Omental fat pad (tissue), 4 donors: Measurements from ENCODE around the gene CLIC5. TPM values are rescaled to one million over a fixed set of nuclear protein-coding genes. Genes with fewer than 3 reads are reported as not detected.

Experiments
- ATAC-seq: fragments of 150-250 bp; one replicate; pipeline ENCODE4 v1.9.1; 2016; ENCODE audit warnings: mild to moderate bottlenecking, moderate library complexity; ENCODE audit not compliant: low FRiP score
- DNase-seq: peaks from one replicate; pipeline ENCODE4 v3.0.0-alpha.2; 2019; ENCODE audit warnings: low spot score
- CTCF ChIP-seq, 3 donors: fragments of 450-650 bp; IDR thresholded peaks; one replicate each; pipeline ENCODE4 v1.5.1; 2016 to 2017; ENCODE audit warnings: antibody characterized with exemption in 3 of 3, mild to moderate bottlenecking in 3 of 3, moderate library complexity in 2 of 3
- total RNA-seq, 4 donors: library from RNA; depleted of rRNA; stranded (reverse); fragments of >200 nt; gene quantifications; one replicate each; pipeline ENCODE4 v1.1.0, GENCODE V29; 2016

Gene CLIC5
- total RNA-seq, 4 donors from 2014 or later: 9.4 to 56.0 (median 21.5) TPM

- ATAC-seq: no peak
- DNase-seq: no peak
Observed at GRCh38 chr6:45967363-45967762, 48.3 kb downstream of the CLIC5 start.

GRCh38 chr6:45966797-45967196 is 48.9 kb downstream of the CLIC5 start:
- TF ChIP-seq CTCF (IDR thresholded peaks at IDR 0.05): no peak
- DNase-seq (no peak), ATAC-seq (no peak)

More at GRCh38 chr6:45967363-45967762, 48.3 kb downstream of the CLIC5 start:
- no peak for TF ChIP-seq CTCF (IDR thresholded peaks at IDR 0.05)

GRCh38 chr6:45966340-45966739 is 49.3 kb downstream of the CLIC5 start:
- TF ChIP-seq CTCF (IDR thresholded peaks at IDR 0.05): no peak
- ATAC-seq (peak; percentile 19), DNase-seq (no peak)

GRCh38 chr6:45965792-45966191 is 49.9 kb downstream of the CLIC5 start:
- ATAC-seq (peak; percentile 78), DNase-seq (no peak)
- no peak for TF ChIP-seq CTCF (IDR thresholded peaks at IDR 0.05)

- ATAC-seq: no peak
- TF ChIP-seq CTCF (IDR thresholded peaks at IDR 0.05): no peak
- no peak for DNase-seq
Observed at GRCh38 chr6:45965007-45965406, 50.7 kb downstream of the CLIC5 start.

- no peak for DNase-seq
- TF ChIP-seq CTCF (IDR thresholded peaks at IDR 0.05): no peak
- no peak for ATAC-seq
Observed at GRCh38 chr6:45964300-45964699, 51.4 kb downstream of the CLIC5 start.

GRCh38 chr6:45963896-45964295 is 51.8 kb downstream of the CLIC5 start:
- TF ChIP-seq CTCF (IDR thresholded peaks at IDR 0.05): no peak
- ATAC-seq: no peak
- DNase-seq: no peak
